T-helper 1 cell (primary cell): ENCODE data around the gene ATP2B3.

Experiments used
- DNase-seq, 5 donors: peaks; one replicate each; pipeline ENCODE4 v3.0.0-alpha.2; 2012 to 2020

The ATP2B3 gene

DNA sequence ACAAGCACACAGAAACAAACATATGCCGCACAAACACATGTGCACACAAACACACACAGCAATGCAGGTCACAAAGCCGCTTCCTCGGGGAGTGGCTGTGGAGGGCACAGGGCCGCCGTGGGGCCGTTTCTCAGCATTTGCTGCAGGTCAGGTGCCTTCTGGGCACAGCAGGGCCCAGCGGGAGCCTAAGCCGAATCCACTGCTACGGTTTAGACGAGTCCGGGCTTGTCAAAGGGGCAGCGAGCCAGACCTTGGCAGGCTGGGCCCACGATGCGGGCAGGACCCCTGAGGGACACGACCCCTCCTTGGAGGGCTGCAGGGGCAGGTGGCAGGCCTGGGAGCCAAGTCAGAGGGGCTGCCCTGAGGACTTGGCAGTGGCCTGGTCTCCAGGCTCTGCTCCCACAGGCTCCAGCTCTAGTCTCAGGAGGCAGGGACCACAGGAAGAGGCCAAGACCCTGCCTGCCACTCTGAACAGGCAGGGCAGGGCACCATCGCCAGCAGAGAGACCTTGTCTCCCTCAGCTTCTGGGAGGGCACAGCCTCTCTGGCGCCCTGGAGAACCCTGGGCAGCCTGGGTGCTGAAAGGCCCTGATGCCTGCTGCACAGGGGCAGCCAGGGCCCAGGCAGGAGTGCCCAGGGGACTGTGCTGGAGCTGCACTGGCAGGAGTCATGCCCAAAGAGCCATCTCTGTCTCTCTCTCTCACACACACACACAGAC, 5.5 kb upstream of the ATP2B3 start:
- DNase-seq: no peak

GRCh38 chrX:153512501-153512893, 4.9 kb upstream of the ATP2B3 start:
- DNase-seq: no peak

DNA sequence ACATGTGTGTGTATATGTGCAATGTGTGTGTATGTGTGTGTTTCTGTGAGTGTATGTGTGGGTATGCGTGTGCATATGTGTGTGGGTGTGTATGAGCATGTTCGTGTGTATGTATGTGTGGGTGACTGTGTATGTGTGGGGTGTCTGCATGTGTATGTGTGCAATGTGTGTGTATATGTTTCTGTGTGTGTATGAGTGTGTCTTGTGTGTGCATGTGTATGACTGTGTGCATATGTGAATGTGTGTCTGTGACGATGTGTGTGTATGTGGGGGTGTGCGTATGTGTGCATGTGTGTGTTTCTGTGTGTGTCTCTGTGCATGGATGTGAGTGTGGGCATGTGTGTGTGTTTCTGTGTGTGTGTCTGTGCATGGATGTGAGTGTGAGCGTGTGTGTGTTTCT, 4.2 kb upstream of the ATP2B3 start:
- DNase-seq: no peak

- no peak for DNase-seq
These were observed 3.2 kb upstream of the ATP2B3 start for GRCh38 chrX:153514259-153514658.

GRCh38 chrX:153515435-153515834, 2.0 kb upstream of the ATP2B3 start:
- no peak for DNase-seq

DNA sequence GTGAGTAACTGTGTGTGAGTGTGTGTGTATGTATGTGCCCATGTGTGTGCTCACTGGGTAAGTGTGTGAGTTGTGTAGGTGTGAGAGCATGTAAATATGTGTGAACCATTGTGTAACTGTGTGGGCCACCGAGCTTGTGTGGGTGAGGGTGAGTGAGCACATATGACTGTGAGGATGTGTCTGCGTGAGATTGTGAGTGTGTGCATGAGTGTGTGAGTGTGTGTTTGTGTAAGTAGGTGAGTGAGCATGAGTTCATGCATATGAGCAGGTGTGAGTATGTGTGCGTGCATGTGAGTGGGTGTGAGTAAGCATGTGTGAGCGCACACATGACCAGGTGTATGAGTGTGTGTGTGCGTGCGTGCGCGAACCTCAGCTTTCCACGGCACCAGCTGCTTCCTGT, 1.4 kb upstream of the ATP2B3 start:
- no peak for DNase-seq

- no peak for DNase-seq
These were observed 748 bp downstream of the ATP2B3 start for GRCh38 chrX:153517946-153518834.

DNA sequence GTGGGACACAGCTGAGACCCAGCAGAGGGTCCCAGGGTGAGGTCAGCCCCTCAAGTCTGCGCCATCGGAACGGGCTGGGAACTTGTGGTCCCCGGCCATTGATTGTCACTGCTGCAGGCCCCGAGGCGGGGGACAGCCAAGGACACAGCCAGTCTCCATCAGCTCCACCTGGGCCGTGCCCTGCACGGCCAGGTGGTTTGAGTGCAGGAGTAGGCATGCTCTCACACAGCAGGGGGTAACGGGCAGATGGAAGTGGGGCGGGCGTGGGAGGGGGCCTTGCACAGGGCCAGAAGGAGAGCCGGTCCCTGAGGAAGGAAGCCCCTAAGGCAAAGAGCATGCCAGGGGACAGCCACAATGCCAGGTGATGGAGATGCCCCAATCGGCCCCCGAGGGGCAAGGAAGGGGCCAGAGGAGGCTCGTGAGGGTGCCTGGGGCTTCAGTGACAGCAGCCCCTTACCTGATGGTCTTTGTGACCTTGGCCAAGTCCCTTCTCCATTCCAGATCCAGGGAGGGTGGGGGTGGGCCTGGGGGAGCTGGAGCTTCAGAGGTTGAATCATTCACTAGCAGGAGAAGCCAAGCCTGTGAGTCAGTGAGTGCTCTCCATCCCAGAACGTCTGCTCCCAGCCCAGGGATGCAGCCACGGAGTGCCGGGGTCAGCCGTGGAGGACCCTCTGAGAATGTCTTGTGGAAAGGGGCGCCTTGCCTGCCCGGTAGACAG, 2.3 kb downstream of the ATP2B3 start:
- DNase-seq: no peak

DNA sequence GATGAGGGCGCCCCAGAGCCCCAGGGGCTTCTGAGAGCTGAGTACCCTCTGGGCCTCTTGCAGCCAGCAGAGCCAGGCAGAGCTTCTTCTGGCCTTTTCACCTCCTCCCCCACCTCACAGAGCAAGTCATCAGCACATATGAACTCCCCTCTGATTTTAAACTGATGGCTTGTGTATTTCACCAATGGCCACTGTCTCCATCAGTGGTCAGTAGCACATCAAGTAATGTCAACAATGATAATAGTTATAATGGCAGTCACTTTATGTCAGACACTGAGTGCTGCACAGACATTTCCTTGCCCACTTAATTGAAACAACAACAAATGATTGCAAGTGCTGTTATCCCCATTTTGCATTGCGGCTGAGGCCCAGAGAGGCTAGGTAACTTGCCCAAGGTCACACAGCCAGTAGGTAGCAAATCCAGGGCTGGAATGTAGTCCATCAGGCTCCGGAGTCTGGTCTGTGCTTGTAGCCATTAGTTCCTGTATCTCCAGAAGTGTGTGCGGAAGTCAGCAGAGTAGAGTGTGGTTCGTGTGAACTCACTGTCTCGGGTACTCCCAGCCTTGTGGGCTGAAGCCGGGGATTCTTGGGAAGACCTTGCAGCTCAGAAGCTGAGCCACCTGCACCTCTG, 3.0 kb downstream of the ATP2B3 start:
- no peak for DNase-seq

DNA sequence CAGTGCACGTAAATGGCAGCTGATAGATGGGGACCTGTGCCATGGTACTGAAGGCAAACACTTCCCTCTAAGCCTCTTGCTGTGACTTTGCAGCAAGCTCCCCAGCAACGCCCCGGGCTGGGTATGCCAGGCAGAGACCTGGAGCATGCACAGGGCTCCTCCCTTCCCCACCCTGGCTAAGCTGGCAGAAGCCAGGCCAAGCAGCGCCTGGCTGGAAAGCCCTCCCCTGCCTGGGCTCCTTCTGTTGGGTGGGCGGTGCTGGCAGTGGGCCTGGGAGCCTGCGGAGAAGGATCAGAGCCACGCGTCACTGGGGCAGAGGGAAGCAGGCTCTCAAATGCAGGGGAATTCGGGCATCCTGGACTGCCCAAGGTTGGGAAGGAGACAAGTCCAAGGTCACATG, 3.6 kb downstream of the ATP2B3 start:
- no peak for DNase-seq

- DNase-seq: no peak
These were observed 4.8 kb downstream of the ATP2B3 start for GRCh38 chrX:153522259-153522658.

- DNase-seq: no peak
These were observed 5.8 kb downstream of the ATP2B3 start for GRCh38 chrX:153523269-153523668.

GRCh38 chrX:153524234-153524633, 6.8 kb downstream of the ATP2B3 start:
- no peak for DNase-seq

GRCh38 chrX:153525451-153525850, 8.0 kb downstream of the ATP2B3 start:
- no peak for DNase-seq

DNA sequence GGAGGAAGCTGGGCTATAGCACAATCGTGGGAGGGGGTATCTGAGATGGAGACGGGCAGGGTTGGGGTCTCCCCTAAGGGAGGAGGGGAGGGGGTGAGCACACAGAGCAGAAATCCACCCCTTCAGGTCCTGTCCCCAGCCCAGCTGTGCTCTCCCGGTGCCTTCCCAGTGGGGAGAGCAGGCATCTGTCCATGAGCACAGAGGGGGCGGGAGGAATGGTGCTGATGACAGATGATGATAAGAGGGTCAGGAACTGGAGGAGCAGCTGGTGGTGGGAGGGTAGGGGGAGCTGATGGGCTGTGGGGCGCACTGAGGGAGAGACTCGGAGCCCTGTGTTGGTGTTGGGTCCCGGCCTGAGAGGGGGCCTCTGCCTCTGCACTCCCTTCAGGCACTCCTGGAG, 8.6 kb downstream of the ATP2B3 start:
- DNase-seq: no peak

- no peak for DNase-seq
These were observed 9.4 kb downstream of the ATP2B3 start for GRCh38 chrX:153526801-153527200.

DNA sequence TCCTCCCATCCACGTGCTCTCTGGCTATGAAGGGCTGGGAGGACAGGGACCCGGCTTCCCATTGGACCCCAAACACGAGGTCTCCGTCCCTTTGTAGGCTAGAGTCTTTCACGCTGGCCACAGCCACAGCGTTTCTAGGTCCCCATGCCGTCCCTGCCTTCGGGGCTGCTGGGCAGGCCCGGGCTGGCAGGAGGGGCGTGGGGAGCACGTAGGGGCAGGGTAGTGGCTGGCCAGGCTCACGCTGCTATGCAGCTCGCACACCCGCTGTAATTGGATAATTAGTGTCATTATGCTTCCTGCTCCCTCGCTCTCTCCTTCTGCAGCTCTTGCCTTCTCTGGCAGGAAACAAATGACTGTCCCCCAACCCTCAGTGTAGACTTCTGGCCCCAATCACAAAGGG, 9.8 kb downstream of the ATP2B3 start:
- no peak for DNase-seq

GRCh38 chrX:153530411-153531129, 13.1 kb downstream of the ATP2B3 start:
- DNase-seq: no peak

GRCh38 chrX:153533091-153533490, 15.6 kb downstream of the ATP2B3 start:
- DNase-seq: no peak

- DNase-seq: no peak
These were observed 19.6 kb downstream of the ATP2B3 start for GRCh38 chrX:153537080-153537479.

GRCh38 chrX:153537526-153538295, 20.3 kb downstream of the ATP2B3 start:
- DNase-seq: no peak

GRCh38 chrX:153538424-153538823, 21.0 kb downstream of the ATP2B3 start:
- no peak for DNase-seq
